ACC112 (cell line): ENCODE data around the gene IRX2.
A peak's percentile ranks its signal among the peaks of the same experiment; 100 is the strongest.

ENCODE experiments used
- H2AFZ ChIP-seq: fragments of 200-600 bp; sonication (generic); one replicate; pipeline ENCODE4 v1.6.0; 2017; ENCODE audit warnings: antibody characterized with exemption, low read length; ENCODE audit not compliant: unreplicated experiment
- H3K27ac ChIP-seq: fragments of 200-600 bp; sonication (generic); 2 replicates; pipeline ENCODE4 v1.5.1; 2014; ENCODE audit warnings: low read depth, mild to moderate bottlenecking, antibody characterized with exemption, low read length, moderate library complexity
- H3K27me3 ChIP-seq: fragments of 200-600 bp; sonication (generic); 2 replicates; pipeline ENCODE4 v1.6.1; 2014; ENCODE audit warnings: mild to moderate bottlenecking, antibody characterized with exemption, low read length, moderate library complexity, mixed read lengths; ENCODE audit not compliant: insufficient read depth
- H3K36me3 ChIP-seq: fragments of 200-600 bp; sonication (generic); 2 replicates; pipeline ENCODE4 v1.6.1; 2016; ENCODE audit warnings: mild to moderate bottlenecking, antibody characterized with exemption, low read length, moderate library complexity, mixed read lengths; ENCODE audit not compliant: insufficient read depth
- H3K4me1 ChIP-seq: fragments of 200-600 bp; sonication (generic); one replicate; pipeline ENCODE4 v1.6.1; 2016; ENCODE audit warnings: low read length, mixed read lengths; ENCODE audit not compliant: insufficient read depth, unreplicated experiment, control insufficient read depth
- H3K4me3 ChIP-seq: fragments of 200-600 bp; sonication (generic); 2 replicates; pipeline ENCODE4 v1.5.1; 2014; ENCODE audit warnings: mild to moderate bottlenecking, low read depth, low read length
- H3K79me2 ChIP-seq: fragments of 200-600 bp; sonication (generic); one replicate; pipeline ENCODE4 v1.6.0; 2016; ENCODE audit warnings: low read length; ENCODE audit not compliant: control insufficient read depth, unreplicated experiment, insufficient read depth

IRX2 gene

DNA sequence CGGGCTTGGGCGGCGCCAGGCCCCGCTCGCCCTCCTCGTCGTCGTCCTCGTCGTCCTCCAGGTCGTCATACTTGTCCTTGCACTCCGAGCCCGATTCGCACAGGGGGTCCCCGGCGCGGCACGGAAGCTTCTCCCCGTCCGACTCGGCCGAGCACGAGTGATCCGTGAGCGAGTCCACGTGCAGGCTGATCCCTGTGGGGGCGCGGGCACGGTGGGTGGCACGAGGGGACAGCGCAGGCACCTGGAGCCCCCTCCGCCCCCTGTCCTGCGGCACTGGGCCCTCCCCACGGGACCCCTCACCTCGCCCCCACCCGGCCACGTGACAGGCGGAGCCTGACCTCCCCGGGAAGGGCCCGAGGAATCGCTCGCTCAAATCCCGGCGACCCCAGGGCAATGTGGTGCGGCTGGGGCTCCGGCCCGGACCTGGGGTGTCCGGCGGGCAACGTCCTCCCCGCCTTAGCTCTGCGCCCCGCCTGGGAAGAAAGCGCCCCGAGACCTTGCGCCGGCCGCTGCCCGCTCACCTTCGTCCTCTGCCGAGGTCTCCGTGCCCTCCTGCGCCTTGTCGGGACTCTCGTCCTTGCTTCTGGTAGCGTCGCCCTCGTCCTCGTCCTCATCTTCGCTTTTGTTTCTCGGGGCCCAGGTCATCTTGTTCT is 2.5 kb downstream of the IRX2 start:
- H2AFZ ChIP-seq: no peak overlapping the region
- H3K27me3 ChIP-seq: peaks cover 69% of the 10 kb centered on the region
- H3K79me2 ChIP-seq: no peaks in the 10 kb centered on the region
- H3K27ac ChIP-seq: no peak overlapping the region
- no peak overlapping the region for H3K4me3 ChIP-seq
- H3K36me3 ChIP-seq: no peaks in the 10 kb centered on the region
- no peaks in the 10 kb centered on the region for H3K4me1 ChIP-seq

DNA sequence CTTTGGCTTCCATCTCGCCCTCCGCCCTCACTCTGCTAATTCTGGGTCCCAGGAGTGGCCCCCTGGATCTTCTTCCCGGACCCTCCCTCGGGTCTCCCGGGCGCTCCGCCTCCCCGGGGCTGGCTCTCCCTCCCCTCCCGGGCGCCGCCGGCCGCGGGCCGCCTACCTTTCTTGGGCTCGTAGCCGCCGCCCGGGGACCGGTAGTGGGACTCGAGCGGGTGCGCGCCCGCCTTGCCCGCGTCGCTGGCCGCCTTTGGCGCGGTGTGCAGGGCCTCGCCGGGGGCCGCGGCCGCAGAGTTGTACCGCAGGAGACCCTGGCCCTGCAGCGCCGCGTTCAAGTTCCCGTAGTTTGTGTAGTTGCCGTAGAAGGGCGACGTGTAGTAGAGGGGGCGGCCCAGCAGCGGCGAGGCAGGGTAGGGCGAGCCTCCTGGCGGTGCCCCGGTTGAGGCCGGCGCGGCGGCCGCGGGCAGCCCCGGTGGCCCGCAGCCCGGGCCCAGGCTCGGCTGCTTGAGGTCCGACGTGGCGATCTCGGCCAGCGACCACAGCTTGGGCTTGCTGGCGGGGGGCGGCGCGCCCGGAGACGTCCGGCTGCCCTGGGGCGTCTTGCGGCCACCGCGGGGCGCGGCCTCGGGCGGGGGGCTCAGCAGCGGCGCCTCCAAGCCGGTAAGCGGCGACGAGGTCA is 3.2 kb downstream of the IRX2 start:
- no peak overlapping the region for H3K4me3 ChIP-seq
- H2AFZ ChIP-seq: no peak overlapping the region
- H3K4me1 ChIP-seq: no peaks in the 10 kb centered on the region
- H3K36me3 ChIP-seq: no peaks in the 10 kb centered on the region
- H3K27ac ChIP-seq: no peak overlapping the region
- H3K27me3 ChIP-seq: peaks cover 70% of the 10 kb centered on the region
- no peaks in the 10 kb centered on the region for H3K79me2 ChIP-seq

GRCh38 chr5:2747363-2748162 is 3.9 kb downstream of the IRX2 start:
- Histone ChIP-seq H3K27me3 (peaks cover 70% of the 10 kb centered on the region), H3K79me2 (no peaks in the 10 kb centered on the region), H3K36me3 (no peaks in the 10 kb centered on the region)

DNA sequence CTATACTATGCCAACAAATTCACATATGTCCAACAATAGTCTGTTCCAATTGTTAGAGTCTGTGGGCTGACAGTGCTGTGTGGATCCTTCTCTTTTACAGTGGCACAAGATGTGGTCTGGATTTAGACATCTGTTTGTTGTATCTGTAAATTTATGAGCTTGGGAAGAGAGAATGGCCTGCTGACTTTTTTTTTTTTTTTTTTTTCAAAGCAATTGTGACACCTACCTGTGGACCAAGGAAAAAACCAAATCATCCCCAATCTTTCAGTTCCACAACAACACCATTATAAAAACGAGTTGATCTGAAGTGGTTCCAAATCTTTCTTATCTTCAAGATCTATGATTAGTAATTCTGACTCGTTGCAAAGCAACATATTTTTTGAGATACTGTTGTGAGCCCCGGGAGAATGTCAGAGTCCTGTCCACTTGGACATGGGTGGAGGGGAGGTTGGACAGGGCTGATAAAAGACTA is 4.9 kb downstream of the IRX2 start:
- Histone ChIP-seq H3K4me3 (no peak overlapping the region), H3K27ac (no peak overlapping the region), H3K79me2 (no peaks in the 10 kb centered on the region), H3K4me1 (no peaks in the 10 kb centered on the region), H3K27me3 (peaks cover 72% of the 10 kb centered on the region), H3K36me3 (no peaks in the 10 kb centered on the region), H2AFZ (no peak overlapping the region)

More at GRCh38 chr5:2747363-2748162, 3.9 kb downstream of the IRX2 start:
- no peak overlapping the region for H2AFZ ChIP-seq
- no peak overlapping the region for H3K27ac ChIP-seq
- no peak overlapping the region for H3K4me3 ChIP-seq
- H3K4me1 ChIP-seq: no peaks in the 10 kb centered on the region

DNA sequence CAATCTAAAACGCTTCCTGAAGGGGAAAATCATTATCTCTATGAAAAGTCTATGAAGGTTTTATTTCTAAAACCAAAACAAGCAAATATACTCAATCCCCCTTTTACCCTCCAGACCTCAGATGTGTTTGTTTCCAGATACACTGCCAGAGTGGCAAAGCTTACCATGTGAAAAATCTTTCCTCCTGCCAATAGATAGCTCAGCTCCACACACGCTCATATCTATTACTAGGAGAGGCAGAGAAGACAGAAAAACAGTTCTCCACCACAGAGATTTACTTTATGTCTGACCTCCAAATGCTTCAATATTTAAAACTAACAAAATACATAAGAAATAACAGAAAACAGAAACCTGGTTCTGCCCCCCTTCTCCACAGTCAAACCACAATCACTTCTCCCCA is 7.0 kb downstream of the IRX2 start:
- H3K4me3 ChIP-seq: no peak overlapping the region

GRCh38 chr5:2742921-2743679 is 8.4 kb downstream of the IRX2 start:
- Histone ChIP-seq H2AFZ (no peak overlapping the region), H3K4me1 (no peaks in the 10 kb centered on the region), H3K27ac (no peak overlapping the region), H3K36me3 (no peaks in the 10 kb centered on the region), H3K27me3 (peaks cover 85% of the 10 kb centered on the region), H3K79me2 (no peaks in the 10 kb centered on the region), H3K4me3 (no peak overlapping the region)

More for the DNA sequence above, 7.0 kb downstream of the IRX2 start:
- H3K27ac ChIP-seq: no peak overlapping the region
- no peaks in the 10 kb centered on the region for H3K4me1 ChIP-seq
- H3K79me2 ChIP-seq: no peaks in the 10 kb centered on the region
- H2AFZ ChIP-seq: no peak overlapping the region
- H3K27me3 ChIP-seq: peaks cover 81% of the 10 kb centered on the region
- H3K36me3 ChIP-seq: no peaks in the 10 kb centered on the region

DNA sequence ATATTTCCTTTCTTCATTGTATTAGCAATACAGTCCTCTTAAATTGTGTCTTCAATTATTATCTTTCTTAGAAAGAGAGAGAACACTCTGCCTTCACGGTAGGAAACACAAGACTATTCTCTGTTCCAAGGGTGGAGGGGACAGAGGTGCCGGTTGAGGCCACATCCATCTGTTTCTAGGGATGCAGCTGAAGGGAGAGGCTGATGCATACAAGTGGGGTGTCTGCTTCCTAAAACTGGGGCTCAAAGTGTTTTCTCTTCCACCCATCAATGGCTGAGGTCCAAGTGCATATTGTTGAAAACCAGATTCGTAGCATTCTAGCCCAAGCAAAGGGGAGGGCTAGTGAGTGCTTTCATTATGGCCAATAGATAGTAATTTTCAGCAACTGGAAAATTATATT is 9.5 kb downstream of the IRX2 start:
- H3K4me3 ChIP-seq: no peak overlapping the region
- no peak overlapping the region for H2AFZ ChIP-seq
- no peaks in the 10 kb centered on the region for H3K4me1 ChIP-seq
- H3K36me3 ChIP-seq: no peaks in the 10 kb centered on the region
- H3K27ac ChIP-seq: no peak overlapping the region
- H3K79me2 ChIP-seq: no peaks in the 10 kb centered on the region
- peaks cover 83% of the 10 kb centered on the region for H3K27me3 ChIP-seq

GRCh38 chr5:2740876-2741555 is 10.5 kb downstream of the IRX2 start:
- no peak overlapping the region for H2AFZ ChIP-seq
- H3K27me3 ChIP-seq: peaks cover 76% of the 10 kb centered on the region
- H3K4me1 ChIP-seq: no peaks in the 10 kb centered on the region
- no peak overlapping the region for H3K27ac ChIP-seq
- H3K79me2 ChIP-seq: no peaks in the 10 kb centered on the region
- no peak overlapping the region for H3K4me3 ChIP-seq
- H3K36me3 ChIP-seq: no peaks in the 10 kb centered on the region

DNA sequence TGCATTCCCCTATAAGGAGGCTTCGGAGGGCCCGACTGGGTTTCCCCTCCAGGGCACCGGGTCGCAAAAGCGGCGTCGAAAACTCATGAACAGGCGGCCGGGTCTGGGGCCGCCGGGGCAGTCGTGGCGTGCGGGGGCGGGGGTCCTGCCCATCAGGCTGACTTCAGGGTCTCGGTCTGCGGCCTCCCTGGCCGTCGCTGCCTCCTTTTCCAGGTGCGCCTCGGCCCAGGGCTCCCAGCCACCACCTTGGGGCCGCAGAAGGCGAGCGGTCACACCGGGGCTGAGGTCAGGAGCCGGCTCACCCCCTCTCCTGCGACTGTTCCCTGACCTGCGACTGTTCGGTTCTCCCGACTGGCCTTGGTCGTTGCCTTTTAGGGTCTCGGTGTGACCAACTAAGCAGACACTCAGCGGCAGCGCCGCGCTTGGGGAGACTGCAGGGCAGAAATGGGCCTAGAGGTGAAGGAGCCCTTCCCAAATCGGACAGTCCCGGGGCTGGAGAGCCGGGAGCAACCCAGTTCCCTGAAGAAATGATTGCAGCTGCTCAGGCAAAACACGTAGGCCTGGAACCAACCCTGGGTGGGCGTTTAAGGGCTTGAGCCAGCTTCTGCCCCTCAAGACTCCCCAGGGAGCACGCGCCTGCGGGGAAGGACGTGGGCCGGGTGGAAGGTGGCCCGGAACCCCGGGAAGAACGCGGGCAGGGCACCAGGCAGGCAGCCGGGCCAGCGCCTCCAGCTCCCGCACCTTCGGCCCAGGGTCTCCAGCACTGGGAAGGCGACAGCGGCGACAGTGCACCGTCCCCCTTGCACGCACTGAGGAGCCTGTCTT is 11.2 kb downstream of the IRX2 start:
- 0 out of 2 replicates have a peak overlapping the region, but pooled peaks have one; percentile 51 for H3K4me3 ChIP-seq
- peaks cover 76% of the 10 kb centered on the region for H3K27me3 ChIP-seq
- no peak overlapping the region for H3K27ac ChIP-seq
- no peaks in the 10 kb centered on the region for H3K4me1 ChIP-seq
- H3K36me3 ChIP-seq: no peaks in the 10 kb centered on the region
- no peak overlapping the region for H2AFZ ChIP-seq
- no peaks in the 10 kb centered on the region for H3K79me2 ChIP-seq
